C4-2B (cell line): ENCODE data around the gene MPP2.

Experiments
- ZFX ChIP-seq: fragments of 450-650 bp; IDR thresholded peaks from 2 replicates; pipeline ENCODE4 v1.6.1; 2017
- TF ChIP-seq, protein P1 (sequence below): fragments of 450-650 bp; conservative IDR thresholded peaks from 2 replicates; pipeline ENCODE4 v1.5.1; 2017; ENCODE audit warnings: mild to moderate bottlenecking

DNA sequence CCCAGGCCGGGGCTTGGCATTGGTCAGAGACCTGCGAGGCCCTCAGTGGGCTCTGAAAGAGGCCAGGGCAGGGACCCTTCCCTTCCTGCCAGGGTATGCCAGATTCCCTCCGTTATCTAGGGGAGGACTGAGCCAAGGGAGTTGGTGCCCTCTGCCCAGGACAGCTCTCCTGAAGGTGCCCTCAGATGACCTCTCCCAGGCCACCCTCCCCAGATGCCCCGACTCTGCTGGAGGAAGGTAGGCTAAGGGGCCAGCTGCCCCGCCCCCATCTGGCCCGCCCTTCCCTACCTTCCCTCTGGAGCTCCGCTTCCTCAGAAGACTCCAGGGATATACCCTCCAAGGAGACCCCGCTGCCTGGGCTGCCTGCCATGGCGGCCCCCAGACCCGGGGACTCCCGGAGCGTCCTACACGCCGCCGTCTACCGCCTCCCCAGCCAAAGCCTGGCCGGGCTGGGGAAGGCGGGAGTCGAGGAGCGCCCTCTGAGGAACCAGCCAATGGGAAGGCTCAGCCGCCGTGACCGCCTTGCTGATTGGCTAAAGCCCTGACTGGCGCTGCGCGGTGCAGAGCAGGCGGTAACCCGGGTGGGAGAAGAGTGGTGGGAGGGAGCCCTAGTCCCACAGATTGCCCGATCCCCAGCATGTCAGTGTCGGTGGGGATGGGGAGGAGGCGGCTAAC is 7.0 kb downstream of the MPP2 start:
- TF ChIP-seq, protein P1, sequence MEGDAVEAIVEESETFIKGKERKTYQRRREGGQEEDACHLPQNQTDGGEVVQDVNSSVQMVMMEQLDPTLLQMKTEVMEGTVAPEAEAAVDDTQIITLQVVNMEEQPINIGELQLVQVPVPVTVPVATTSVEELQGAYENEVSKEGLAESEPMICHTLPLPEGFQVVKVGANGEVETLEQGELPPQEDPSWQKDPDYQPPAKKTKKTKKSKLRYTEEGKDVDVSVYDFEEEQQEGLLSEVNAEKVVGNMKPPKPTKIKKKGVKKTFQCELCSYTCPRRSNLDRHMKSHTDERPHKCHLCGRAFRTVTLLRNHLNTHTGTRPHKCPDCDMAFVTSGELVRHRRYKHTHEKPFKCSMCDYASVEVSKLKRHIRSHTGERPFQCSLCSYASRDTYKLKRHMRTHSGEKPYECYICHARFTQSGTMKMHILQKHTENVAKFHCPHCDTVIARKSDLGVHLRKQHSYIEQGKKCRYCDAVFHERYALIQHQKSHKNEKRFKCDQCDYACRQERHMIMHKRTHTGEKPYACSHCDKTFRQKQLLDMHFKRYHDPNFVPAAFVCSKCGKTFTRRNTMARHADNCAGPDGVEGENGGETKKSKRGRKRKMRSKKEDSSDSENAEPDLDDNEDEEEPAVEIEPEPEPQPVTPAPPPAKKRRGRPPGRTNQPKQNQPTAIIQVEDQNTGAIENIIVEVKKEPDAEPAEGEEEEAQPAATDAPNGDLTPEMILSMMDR = no peak
- TF ChIP-seq ZFX = no peak
